ENCODE data around the gene PAPSS2.
"Not testable (repeated sequence)": the region's sequence is repeated elsewhere in the genome, so short reads cannot be mapped to it uniquely, and the experiment has no call there.

PAPSS2 gene

GRCh38 chr10:87659571-87660483, at the start of gene PAPSS2:
PAPSS2 (plus strand) TSS chr10:87659878; CDS start chr10:87659982, 104 bp downstream.
- peak; percentile 48 for DNase-seq (ENCODE audit: low spot score)

GRCh38 chr10:87611341-87611740, 48.3 kb upstream of the PAPSS2 start:
- not testable (repeated sequence) for DNase-seq (ENCODE audit: low spot score)

GRCh38 chr10:87612115-87612514, 47.6 kb upstream of the PAPSS2 start:
- DNase-seq (ENCODE audit: low spot score) = no peak

GRCh38 chr10:87613751-87614150, 45.9 kb upstream of the PAPSS2 start:
- DNase-seq (ENCODE audit: low spot score) = no peak

GRCh38 chr10:87615856-87616255, 43.8 kb upstream of the PAPSS2 start:
- no peak for DNase-seq (ENCODE audit: low spot score)

GRCh38 chr10:87617503-87617902, 42.2 kb upstream of the PAPSS2 start:
- no peak for DNase-seq (ENCODE audit: low spot score)

- DNase-seq (ENCODE audit: low spot score) = no peak
Measured at GRCh38 chr10:87618566-87619423, 40.9 kb upstream of the PAPSS2 start.

- no peak for DNase-seq (ENCODE audit: low spot score)
Measured at GRCh38 chr10:87619705-87620104, 40.0 kb upstream of the PAPSS2 start.

- DNase-seq (ENCODE audit: low spot score) = not testable (repeated sequence)
Measured at GRCh38 chr10:87621440-87621839, 38.2 kb upstream of the PAPSS2 start.

- DNase-seq (ENCODE audit: low spot score) = no peak
Measured at GRCh38 chr10:87622314-87623004, 37.2 kb upstream of the PAPSS2 start.

GRCh38 chr10:87623191-87623590, 36.5 kb upstream of the PAPSS2 start:
- no peak for DNase-seq (ENCODE audit: low spot score)

- no peak for DNase-seq (ENCODE audit: low spot score)
Measured at GRCh38 chr10:87625661-87626060, 34.0 kb upstream of the PAPSS2 start.

GRCh38 chr10:87626422-87626892, 33.2 kb upstream of the PAPSS2 start:
- DNase-seq (ENCODE audit: low spot score) = no peak

GRCh38 chr10:87630171-87630570, 29.5 kb upstream of the PAPSS2 start:
- DNase-seq (ENCODE audit: low spot score) = no peak

- DNase-seq (ENCODE audit: low spot score) = no peak
Measured at GRCh38 chr10:87632454-87632853, 27.2 kb upstream of the PAPSS2 start.

GRCh38 chr10:87634311-87634710, 25.4 kb upstream of the PAPSS2 start:
- no peak for DNase-seq (ENCODE audit: low spot score)

GRCh38 chr10:87635498-87636312, 24.0 kb upstream of the PAPSS2 start:
- DNase-seq (ENCODE audit: low spot score) = peak; percentile 75

- DNase-seq (ENCODE audit: low spot score) = no peak
Measured at GRCh38 chr10:87636313-87636915, 23.3 kb upstream of the PAPSS2 start.

- no peak for DNase-seq (ENCODE audit: low spot score)
Measured at GRCh38 chr10:87639493-87639892, 20.2 kb upstream of the PAPSS2 start.

- DNase-seq (ENCODE audit: low spot score) = no peak
Measured at GRCh38 chr10:87640043-87640442, 19.6 kb upstream of the PAPSS2 start.

GRCh38 chr10:87642486-87642885, 17.2 kb upstream of the PAPSS2 start:
- no peak for DNase-seq (ENCODE audit: low spot score)
